Caco-2 (cell line): ENCODE results near the gene PLOD1. TPM values are rescaled to one million over a fixed set of nuclear protein-coding genes. Genes with fewer than 3 reads are reported as not detected.

Experiments used
- BruUV-seq: library from RNA; stranded (reverse); fragments of 400-500 nt; replicated peaks from 2 replicates; lab custom pipeline; 2021; lab: Mats Ljungman, UMichigan
- CTCF ChIA-PET: fragments of 300-600 bp; sonication (Branson Sonifier 250); formaldehyde crosslinking; loops from one replicate; lab custom pipeline; 2022; ENCODE audit warnings: antibody characterized with exemption; lab: Charles Lee
- POLR2A ChIA-PET: fragments of 300-600 bp; sonication (Branson Sonifier 250); formaldehyde crosslinking; loops from one replicate; lab custom pipeline; 2022; ENCODE audit warnings: antibody characterized with exemption; lab: Charles Lee
- DNase-seq, 2 experiments: peaks; one replicate each; pipeline versions ENCODE4 v3.0.0 to v3.0.0-alpha.2; 2020 to 2022
- H3K27me3 ChIP-seq: replicated peaks from 2 replicates; pipeline ENCODE4 v1.6.0; 2011; ENCODE audit warnings: low read length; ENCODE audit not compliant: control insufficient read depth, insufficient read depth
- H3K36me3 ChIP-seq: 2 replicates; pipeline ENCODE4 v1.5.1; 2011; ENCODE audit warnings: low read length; ENCODE audit not compliant: control insufficient read depth, insufficient read depth
- H3K4me1 ChIP-seq: fragments of 250-450 bp; sonication (Bioruptor Pico); 2 replicates; pipeline ENCODE4 v1.5.1; 2020; ENCODE audit warnings: mild to moderate bottlenecking
- H3K4me3 ChIP-seq: 2 replicates; pipeline ENCODE4 v1.5.1; 2011; ENCODE audit warnings: low read depth, mild to moderate bottlenecking, control low read depth, low read length
- H3K9me3 ChIP-seq: fragments of 250-450 bp; sonication (Bioruptor Pico); 2 replicates; pipeline ENCODE4 v1.5.1; 2020; ENCODE audit warnings: mild to moderate bottlenecking, moderate library complexity
- H3K27ac Mint-ChIP-seq: one replicate; pipeline ENCODE4 v1.8.0; 2022; ENCODE audit warnings: mixed read lengths; ENCODE audit not compliant: unreplicated experiment
- H3K27me3 Mint-ChIP-seq: one replicate; pipeline ENCODE4 v1.8.0; 2022; ENCODE audit warnings: mixed read lengths; ENCODE audit not compliant: insufficient read depth, unreplicated experiment
- H3K36me3 Mint-ChIP-seq: one replicate; pipeline ENCODE4 v1.8.0; 2022; ENCODE audit warnings: mild to moderate bottlenecking, mixed read lengths; ENCODE audit not compliant: insufficient read depth, unreplicated experiment
- H3K4me1 Mint-ChIP-seq: one replicate; pipeline ENCODE4 v1.8.0; 2022; ENCODE audit warnings: low read depth, mixed read lengths; ENCODE audit not compliant: unreplicated experiment
- H3K4me3 Mint-ChIP-seq: one replicate; pipeline ENCODE4 v1.8.0; 2022; ENCODE audit warnings: mild to moderate bottlenecking, moderate library complexity, mixed read lengths; ENCODE audit not compliant: unreplicated experiment
- H3K9me3 Mint-ChIP-seq: one replicate; pipeline ENCODE4 v1.8.0; 2022; ENCODE audit warnings: mixed read lengths; ENCODE audit not compliant: unreplicated experiment
- intact Hi-C: fragments of 100-400 bp; cut with micrococcal nuclease; formaldehyde crosslinking; loops from one replicate; pipeline ENCODE4 v1.10.0; 2022; ENCODE audit not compliant: unreplicated experiment
- total RNA-seq: library from RNA; stranded (reverse); gene quantifications from 2 replicates; pipeline ENCODE4 v1.2.3, GENCODE V29; 2022
- TF ChIP-seq, protein P1 (sequence below), 2 experiments: fragments of 200-600 bp in 1 of 2; IDR thresholded peaks; 1 replicate in 1 of 2; 2 replicates in 1 of 2; pipeline versions ENCODE4 v1.5.1 to v1.8.0; 2011 to 2022; ENCODE audit warnings: antibody characterized with exemption in 1 of 2, control low read depth in 1 of 2, inconsistent platforms in 1 of 2, low read depth in 1 of 2, low read length in 1 of 2, mild to moderate bottlenecking in 1 of 2, moderate library complexity in 1 of 2; ENCODE audit not compliant: insufficient read depth in 1 of 2, severe bottlenecking in 1 of 2, unreplicated experiment in 1 of 2

The PLOD1 gene
- total RNA-seq, 1 experiment from 2014 or later: 89.3 TPM

DNA sequence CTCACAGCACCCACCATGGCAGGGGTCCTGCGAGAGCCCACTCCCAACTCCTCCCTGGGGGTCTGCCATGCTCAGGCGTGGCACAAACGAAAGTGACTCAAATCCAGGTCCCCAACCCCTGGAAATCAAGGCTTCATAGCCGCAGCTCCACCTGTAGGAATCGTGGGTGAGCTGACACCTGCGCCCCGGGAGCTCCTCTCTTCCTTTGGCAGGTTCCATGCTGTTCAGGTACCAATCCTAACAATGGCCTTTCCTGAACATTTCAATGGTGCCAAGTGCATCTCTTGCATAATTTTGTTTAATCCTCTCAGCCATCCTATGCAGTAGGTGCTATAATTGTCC is 46.9 kb upstream of the PLOD1 start:
- no peaks in the 10 kb centered on the region for H3K9me3 Mint-ChIP-seq
- BruUV-seq: no TSS peak
- intact Hi-C loops: no loop called here
- H3K27me3 Mint-ChIP-seq: no peaks in the 10 kb centered on the region
- POLR2A ChIA-PET: no interaction called here
- no peaks in the 10 kb centered on the region for H3K36me3 ChIP-seq
- H3K4me3 Mint-ChIP-seq: no peak overlapping the region
- peaks cover 16% of the 10 kb centered on the region for H3K4me1 ChIP-seq
- peaks cover 16% of the 10 kb centered on the region for H3K4me1 Mint-ChIP-seq
- TF ChIP-seq, protein P1, sequence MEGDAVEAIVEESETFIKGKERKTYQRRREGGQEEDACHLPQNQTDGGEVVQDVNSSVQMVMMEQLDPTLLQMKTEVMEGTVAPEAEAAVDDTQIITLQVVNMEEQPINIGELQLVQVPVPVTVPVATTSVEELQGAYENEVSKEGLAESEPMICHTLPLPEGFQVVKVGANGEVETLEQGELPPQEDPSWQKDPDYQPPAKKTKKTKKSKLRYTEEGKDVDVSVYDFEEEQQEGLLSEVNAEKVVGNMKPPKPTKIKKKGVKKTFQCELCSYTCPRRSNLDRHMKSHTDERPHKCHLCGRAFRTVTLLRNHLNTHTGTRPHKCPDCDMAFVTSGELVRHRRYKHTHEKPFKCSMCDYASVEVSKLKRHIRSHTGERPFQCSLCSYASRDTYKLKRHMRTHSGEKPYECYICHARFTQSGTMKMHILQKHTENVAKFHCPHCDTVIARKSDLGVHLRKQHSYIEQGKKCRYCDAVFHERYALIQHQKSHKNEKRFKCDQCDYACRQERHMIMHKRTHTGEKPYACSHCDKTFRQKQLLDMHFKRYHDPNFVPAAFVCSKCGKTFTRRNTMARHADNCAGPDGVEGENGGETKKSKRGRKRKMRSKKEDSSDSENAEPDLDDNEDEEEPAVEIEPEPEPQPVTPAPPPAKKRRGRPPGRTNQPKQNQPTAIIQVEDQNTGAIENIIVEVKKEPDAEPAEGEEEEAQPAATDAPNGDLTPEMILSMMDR (IDR thresholded peaks at IDR 0.05; ENCODE audit: insufficient read depth in 1 of 2, low read depth in 1 of 2, low read length in 1 of 2, severe bottlenecking in 1 of 2, unreplicated experiment in 1 of 2): no peak
- DNase-seq: no peak
- H3K27me3 ChIP-seq: no peaks in the 10 kb centered on the region
- no peaks in the 10 kb centered on the region for H3K36me3 Mint-ChIP-seq
- no peaks in the 10 kb centered on the region for H3K9me3 ChIP-seq
- no peak overlapping the region for H3K4me3 ChIP-seq
- H3K27ac Mint-ChIP-seq: no peak overlapping the region
- CTCF ChIA-PET: no interaction called here

- no TSS peak for BruUV-seq
Measured at GRCh38 chr1:11888206-11888876, 46.2 kb upstream of the PLOD1 start.

DNA sequence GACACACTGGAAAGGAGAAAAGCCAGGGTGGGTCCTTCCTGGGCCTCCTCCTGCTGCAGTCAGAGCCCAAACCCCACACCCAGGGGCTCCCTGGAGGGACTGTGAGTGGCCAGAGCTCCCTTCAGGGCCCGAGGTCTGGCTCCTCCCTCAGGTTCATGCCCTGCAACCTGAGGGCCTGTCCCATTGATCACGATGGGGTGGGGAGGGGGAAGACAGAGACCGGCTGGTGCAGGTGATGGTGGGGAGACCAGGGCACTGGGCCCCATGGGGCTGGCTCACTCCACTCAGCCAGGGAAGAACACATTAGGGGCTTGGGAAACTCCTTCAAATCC is 45.7 kb upstream of the PLOD1 start:
- no peak overlapping the region for H3K4me3 ChIP-seq
- Mint-ChIP-seq H3K27ac (no peak overlapping the region), H3K36me3 (no peaks in the 10 kb centered on the region), H3K4me3 (no peak overlapping the region), H3K9me3 (no peaks in the 10 kb centered on the region), H3K4me1 (peaks cover 9% of the 10 kb centered on the region), H3K27me3 (no peaks in the 10 kb centered on the region)
- H3K9me3 ChIP-seq: no peaks in the 10 kb centered on the region
- DNase-seq: no peak
- H3K4me1 ChIP-seq: peaks cover 10% of the 10 kb centered on the region; the same call in 1 of the 2 replicates
- intact Hi-C loops: no loop called here
- ChIA-PET CTCF (no interaction called here), POLR2A (no interaction called here)
- TF ChIP-seq, protein P1 (IDR thresholded peaks at IDR 0.05; ENCODE audit: insufficient read depth in 1 of 2, low read depth in 1 of 2, low read length in 1 of 2, severe bottlenecking in 1 of 2, unreplicated experiment in 1 of 2): no peak
- H3K27me3 ChIP-seq: no peaks in the 10 kb centered on the region
- no peaks in the 10 kb centered on the region for H3K36me3 ChIP-seq
- BruUV-seq: no TSS peak

More at GRCh38 chr1:11888206-11888876, 46.2 kb upstream of the PLOD1 start:
- Mint-ChIP-seq H3K27ac (no peak overlapping the region), H3K9me3 (no peaks in the 10 kb centered on the region), H3K4me1 (peaks cover 9% of the 10 kb centered on the region), H3K36me3 (no peaks in the 10 kb centered on the region), H3K27me3 (no peaks in the 10 kb centered on the region), H3K4me3 (no peak overlapping the region)
- Histone ChIP-seq H3K36me3 (no peaks in the 10 kb centered on the region), H3K4me1 (peaks cover 10% of the 10 kb centered on the region; the same call in 1 of the 2 replicates), H3K9me3 (no peaks in the 10 kb centered on the region), H3K4me3 (no peak overlapping the region), H3K27me3 (no peaks in the 10 kb centered on the region)
- DNase-seq: no peak
- CTCF ChIA-PET: no interaction called here
- TF ChIP-seq, protein P1 (IDR thresholded peaks at IDR 0.05; ENCODE audit: insufficient read depth in 1 of 2, low read depth in 1 of 2, low read length in 1 of 2, severe bottlenecking in 1 of 2, unreplicated experiment in 1 of 2): no peak
- POLR2A ChIA-PET: no interaction called here
- intact Hi-C loops: no loop called here
